ENCODE measurements around the gene XRCC5. TPM values are rescaled to one million over a fixed set of nuclear protein-coding genes. Genes with fewer than 3 reads are reported as not detected.

XRCC5 gene
- total and polyA plus RNA-seq, 8 donors: 29.0 to 117 (median 88.1) TPM

DNA sequence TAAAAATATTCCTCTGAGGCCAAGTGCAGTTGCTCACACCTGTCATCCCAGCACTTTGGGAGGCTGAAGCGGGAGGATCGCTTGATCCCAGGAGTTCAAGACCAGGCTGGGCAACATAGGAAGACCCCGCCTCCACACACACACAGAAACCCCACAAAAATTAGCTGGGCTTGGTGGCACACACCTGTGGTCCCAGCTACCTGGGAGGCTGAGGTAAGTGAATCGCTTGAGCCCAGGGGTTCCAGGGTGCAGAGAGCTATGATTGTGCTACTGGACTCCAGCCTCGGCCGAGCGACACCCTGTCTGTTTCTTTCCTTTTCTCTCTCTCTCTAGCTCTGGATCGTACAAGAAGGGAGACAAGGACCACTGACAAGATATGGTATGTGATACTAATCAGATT, 1.8 kb upstream of the XRCC5 start:
- Histone ChIP-seq H3K36me3 (no peaks in the 10 kb centered on the region), H3K4me3 (no peak overlapping the region), H3K27ac (no peak overlapping the region), H3K4me1 (peaks cover 9 to 19% (median 19%) of the 10 kb centered on the region in 3 donors), H3K27me3 (peaks cover 0 to 4% (median 0%) of the 10 kb centered on the region in 4 donors), H3K9me3 (no peaks in the 10 kb centered on the region)
- no peak for FAIRE-seq
- no peak for DNase-seq
- intact Hi-C loops (cut with DNase I): no loop called here
- 86 to 88% methylated on average over 8 of the region's 8 CpGs for WGBS, 2 donors
- no peak for TF ChIP-seq CTCF (IDR thresholded peaks at IDR 0.05)
- ATAC-seq: no peak

DNA sequence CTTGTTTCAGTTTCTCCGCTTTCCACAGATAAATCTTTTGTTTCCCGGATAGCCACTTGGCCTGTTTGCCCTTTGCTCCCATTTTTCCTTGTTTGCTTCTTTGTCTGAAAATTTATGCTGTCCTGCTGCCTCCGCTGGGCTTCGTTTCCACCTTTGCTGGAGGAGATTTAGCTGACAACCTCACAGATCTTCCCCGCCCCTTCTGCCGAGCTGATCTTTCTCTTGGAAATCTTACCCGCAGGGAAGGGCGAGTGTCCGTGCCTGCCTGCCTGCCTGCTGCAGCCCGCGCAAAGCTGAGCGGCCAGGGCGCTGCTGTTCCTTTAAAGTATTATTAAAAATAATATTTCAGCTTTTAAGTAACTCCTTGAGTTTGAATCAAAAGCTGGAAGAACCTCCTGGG, 1.4 kb upstream of the XRCC5 start:
- intact Hi-C loops (cut with DNase I): no loop called here
- Histone ChIP-seq H3K36me3 (no peaks in the 10 kb centered on the region), H3K27ac (no peak overlapping the region), H3K4me1 (peaks cover 9 to 19% (median 19%) of the 10 kb centered on the region in 3 donors), H3K4me3 (no peak overlapping the region), H3K27me3 (peaks cover 0 to 4% (median 0%) of the 10 kb centered on the region in 4 donors), H3K9me3 (no peaks in the 10 kb centered on the region)
- DNase-seq: peak in 1 of 6 donors; percentile 33
- 64 to 66% methylated on average over 13 of the region's 13 CpGs for WGBS, 2 donors
- no peak for FAIRE-seq
- no peak for ATAC-seq
- no peak for TF ChIP-seq CTCF (IDR thresholded peaks at IDR 0.05)

DNA sequence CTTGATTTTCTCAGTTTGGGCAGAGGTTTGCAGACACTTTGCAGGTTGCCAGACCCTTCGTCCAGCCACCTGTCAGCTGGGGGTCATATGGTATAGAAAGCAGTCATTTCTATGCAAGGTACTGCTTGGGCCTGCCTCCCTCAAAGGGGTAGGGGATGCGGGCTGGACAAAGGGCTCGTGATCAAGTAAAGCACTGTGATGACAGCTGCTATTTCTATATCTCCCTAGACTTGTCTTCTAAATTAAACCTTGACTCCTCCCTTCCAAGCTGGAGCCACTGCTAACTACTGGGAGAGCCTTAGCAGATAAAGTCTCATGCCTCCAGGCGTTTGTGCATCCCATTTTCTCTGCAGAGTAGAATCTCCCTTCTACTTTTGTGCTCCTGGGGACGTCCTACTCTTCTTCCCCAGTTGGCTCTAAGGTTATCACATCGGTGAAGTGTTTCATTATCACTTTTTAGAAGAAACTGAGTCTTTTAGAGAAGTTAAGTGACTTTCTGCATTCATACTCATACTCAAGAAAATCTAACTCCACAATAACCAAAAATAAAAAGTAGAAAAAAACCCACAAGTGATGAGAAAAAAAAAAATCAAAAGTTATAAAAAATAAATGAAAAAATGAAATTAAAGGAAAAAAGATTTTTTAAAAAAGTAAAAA, 710 bp upstream of the XRCC5 start:
- no peak for TF ChIP-seq CTCF (IDR thresholded peaks at IDR 0.05)
- DNase-seq (peak in 2 of 6 donors; percentile 16 to 20), ATAC-seq (no peak), FAIRE-seq (no peak)
- intact Hi-C loops (cut with DNase I): no loop called here
- no peaks in the 10 kb centered on the region for H3K9me3 ChIP-seq
- H3K27me3 ChIP-seq: no peaks in the 10 kb centered on the region
- WGBS, 2 donors: 60 to 62% methylated on average over 6 of the region's 6 CpGs
- H3K36me3 ChIP-seq: peaks cover 0 to 4% (median 0%) of the 10 kb centered on the region in 3 donors
- peak overlapping the region in 3 of 4 donors; percentile 4 to 89 (median 77) for H3K4me3 ChIP-seq
- peak overlapping the region in 3 of 4 donors; percentile 63 to 88 (median 72) for H3K27ac ChIP-seq
- peaks cover 9 to 19% (median 19%) of the 10 kb centered on the region in 3 donors for H3K4me1 ChIP-seq

- peak in 2 of 4 donors; percentile 17 to 22 for TF ChIP-seq CTCF (IDR thresholded peaks at IDR 0.05)
- intact Hi-C loops (cut with DNase I): no loop called here
- Histone ChIP-seq H3K27ac (peak overlapping the region in 3 of 4 donors; percentile 81 to 88 (median 83)), H3K9me3 (no peaks in the 10 kb centered on the region), H3K4me1 (peaks cover 9 to 27% (median 19%) of the 10 kb centered on the region in 3 donors), H3K4me3 (peak overlapping the region; percentile 77 to 89 (median 84)), H3K36me3 (peaks cover 0 to 9% (median 5%) of the 10 kb centered on the region in 3 donors), H3K27me3 (no peaks in the 10 kb centered on the region)
- peak in 2 of 4 donors; percentile 17 to 39 for ATAC-seq
- 2 to 3% methylated on average over 10 of the region's 10 CpGs for WGBS, 2 donors
- FAIRE-seq: no peak
- no peak for DNase-seq
These were observed 940 bp downstream of the XRCC5 start for GRCh38 chr2:216109962-216110614.

All from pancreas (tissue), 10 donors.